K562 (cell line): ENCODE data around the gene PLEKHA8. TPM values are rescaled to one million over a fixed set of nuclear protein-coding genes. Genes with fewer than 3 reads are reported as not detected.

ENCODE experiments used
- ATAC-seq: fragments of 200-7000 bp; cut with Tn5 transposase; 3 replicates; pipeline ENCODE4 v1.9.1; 2020; ENCODE audit warnings: moderate library complexity
- BruUV-seq: library from RNA; stranded (reverse); fragments of 400-500 nt; replicated peaks from 2 replicates; lab custom pipeline; 2021; lab: Mats Ljungman, UMichigan
- CTCF ChIA-PET: fragments of 300-600 bp; formaldehyde crosslinking; extraction: SDS; loops from one replicate; lab custom pipeline; 2021; ENCODE audit warnings: low intra/inter-chr PET ratio; lab: Yijun Ruan, JAX
- POLR2A ChIA-PET: fragments of 300-600, 350-650 bp; sonication (Branson Sonifier 250); formaldehyde crosslinking; extraction: SDS; loops from one replicate; lab custom pipeline; 2021; ENCODE audit warnings: antibody characterized with exemption, inconsistent platforms; lab: Yijun Ruan, JAX
- DNase-seq, 4 experiments: peaks; one replicate each; pipeline versions ENCODE4 v3.0.0 to v3.0.0-alpha.2; 2011 to 2018; ENCODE audit warnings: low spot score in 3 of 4, mixed read lengths in 3 of 4; ENCODE audit errors: extremely low read depth in 1 of 4
- FAIRE-seq: peaks from 2 replicates; lab custom pipeline; 2011; peaks lifted over from hg19 to GRCh38; lab: Jason Lieb, UNC
- H2AFZ ChIP-seq: 2 replicates; pipeline ENCODE4 v1.6.0; 2011; ENCODE audit warnings: low read depth, low read length, control low read depth, inconsistent platforms
- H3K27ac ChIP-seq: fragments of 200-600 bp; 3 replicates; pipeline ENCODE4 v1.8.0; 2011; ENCODE audit warnings: low read depth, mild to moderate bottlenecking, control low read depth, inconsistent platforms, low read length, moderate library complexity, mixed read lengths; ENCODE audit errors: extremely low read depth
- H3K27me3 ChIP-seq, 2 experiments: fragments of 300-600 bp in 1 of 2; 2 replicates in 1 of 2; 3 replicates in 1 of 2; pipeline versions ENCODE4 v1.6.0 to v1.8.0; 2011; ENCODE audit warnings: inconsistent platforms in 2 of 2, low read length in 2 of 2, mild to moderate bottlenecking in 1 of 2, mixed read lengths in 1 of 2, moderate library complexity in 1 of 2; ENCODE audit not compliant: control insufficient read depth in 2 of 2, insufficient read depth in 2 of 2
- H3K36me3 ChIP-seq: fragments of 300-600 bp; 3 replicates; pipeline ENCODE4 v1.8.0; 2011; ENCODE audit warnings: mild to moderate bottlenecking, low read length, inconsistent platforms; ENCODE audit not compliant: control insufficient read depth, insufficient read depth
- H3K4me1 ChIP-seq, 2 experiments: fragments of 200-600 bp in 1 of 2; replicated peaks in 1 of 2; 2 replicates in 1 of 2; 3 replicates in 1 of 2; pipeline versions ENCODE4 v1.5.1 to v1.8.0; 2011; ENCODE audit warnings: inconsistent platforms in 2 of 2, low read length in 2 of 2, mild to moderate bottlenecking in 1 of 2, mixed read lengths in 1 of 2, moderate library complexity in 1 of 2; ENCODE audit not compliant: control insufficient read depth in 2 of 2, insufficient read depth in 2 of 2
- H3K4me2 ChIP-seq: 2 replicates; pipeline ENCODE4 v1.6.1; 2011; ENCODE audit warnings: low read length, control low read depth, inconsistent platforms, mixed read lengths; ENCODE audit not compliant: insufficient read depth
- H3K4me3 ChIP-seq: fragments of 200-600 bp; sonication (generic), shearing (Covaris generic); 2 replicates; pipeline ENCODE4 v1.5.1; 2016; ENCODE audit warnings: control low read depth, inconsistent platforms
- H3K79me2 ChIP-seq: fragments of 200-600 bp; 3 replicates; pipeline ENCODE4 v1.8.0; 2011; ENCODE audit warnings: low read length, inconsistent platforms; ENCODE audit not compliant: control insufficient read depth, insufficient read depth
- H3K9ac ChIP-seq, 2 experiments: 2 replicates each; pipeline versions ENCODE4 v1.6.0 to v1.6.1; 2011; ENCODE audit warnings: low read depth in 2 of 2, low read length in 2 of 2, control low read depth in 1 of 2, inconsistent platforms in 1 of 2, mild to moderate bottlenecking in 1 of 2, mixed read lengths in 1 of 2; ENCODE audit not compliant: insufficient read depth in 1 of 2
- H3K9me1 ChIP-seq: one replicate; pipeline ENCODE4 v1.6.0; 2011; ENCODE audit warnings: inconsistent platforms, mild to moderate bottlenecking, low read length, moderate library complexity; ENCODE audit not compliant: control insufficient read depth, insufficient read depth
- H3K9me3 ChIP-seq: replicated peaks from 2 replicates; pipeline ENCODE4 v1.5.1; 2011; ENCODE audit warnings: low read depth, low read length, inconsistent platforms; ENCODE audit not compliant: control insufficient read depth, insufficient read depth
- H4K20me1 ChIP-seq: replicated peaks from 2 replicates; pipeline ENCODE4 v1.6.1; 2011; ENCODE audit warnings: low read length, inconsistent platforms, mixed read lengths; ENCODE audit not compliant: control insufficient read depth, insufficient read depth
- COPS2 ChIP-seq: fragments of 450-650 bp; conservative IDR thresholded peaks from 2 replicates; pipeline ENCODE4 v1.6.1; 2016; ENCODE audit warnings: mild to moderate bottlenecking, moderate library complexity
- CXXC5 ChIP-seq: fragments of 250-450 bp; sonication (Bioruptor Pico); IDR thresholded peaks from 2 replicates; pipeline ENCODE4 v1.8.0; 2022; ENCODE audit warnings: inconsistent platforms, mild to moderate bottlenecking, moderate library complexity
- E4F1 ChIP-seq: fragments of 250-450 bp; sonication (Bioruptor Pico); IDR thresholded peaks from 2 replicates; pipeline ENCODE4 v1.5.0; 2021; ENCODE audit warnings: mild to moderate bottlenecking, borderline replicate concordance
- HNRNPUL1 ChIP-seq: fragments of 200-400 bp; formaldehyde crosslinking; IDR thresholded peaks from 2 replicates; pipeline ENCODE4 v1.6.1; 2017; ENCODE audit warnings: low read length
- JUNB ChIP-seq: fragments of 450-650 bp; formaldehyde crosslinking; conservative IDR thresholded peaks from 2 replicates; pipeline ENCODE4 v1.4.0; 2020; ENCODE audit warnings: mild to moderate bottlenecking
- RBM25 ChIP-seq: fragments of 200-400 bp; formaldehyde crosslinking; IDR thresholded peaks from 2 replicates; pipeline ENCODE4 v1.6.1; 2018; ENCODE audit warnings: low read length, low read depth, moderate library complexity; ENCODE audit not compliant: severe bottlenecking
- TRIM24 ChIP-seq, 2 experiments: fragments of 450-650 bp; IDR thresholded peaks; 2 replicates each; pipeline ENCODE4 v1.6.1; 2016
- UBTF ChIP-seq, 2 experiments: IDR thresholded peaks; 2 replicates each; pipeline ENCODE4 v1.6.1; 2012; ENCODE audit warnings: improper control_type of control experiment in 2 of 2, low read depth in 2 of 2, low read length in 2 of 2, borderline replicate concordance in 1 of 2
- WGBS: fragments of 100-300 bp; shearing (Covaris generic); methylation state at CpG from one replicate; pipeline ENCODE4 v1.1.6; 2016; ENCODE audit warnings: low coverage, mixed read lengths; ENCODE audit not compliant: insufficient coverage; ENCODE audit errors: missing lambda C conversion rate; 5-methylcytosine and 5-hydroxymethylcytosine counted together
- in situ Hi-C: fragments of 300-500 bp; cut with MboI; formaldehyde crosslinking; loops from 4 replicates; pipeline ENCODE4 v1.15.0; 2018; ENCODE audit warnings: inconsistent platforms, mixed read lengths
- intact Hi-C: fragments of 100-400 bp; cut with micrococcal nuclease; formaldehyde crosslinking; loops from 2 replicates; pipeline ENCODE4 v1.14.2; 2022
- polyA plus RNA-seq, 8 experiments: library from polyadenylated mRNA; depleted of rRNA in 4 of 8; stranded (reverse) in 5 of 8; unstranded in 3 of 8; fragments of >200 nt; fragmentation: Nextera tagmentation in 2 of 8; fragmentation: Illumina TruSeq in 1 of 8; extraction: Ambion mirVana in 2 of 8; extraction: Trizol in 1 of 8; gene quantifications; 2 replicates each; pipeline versions ENCODE4 v1.2.1 to v1.2.3, GENCODE V29; 2011 to 2014; ENCODE audit warnings: inconsistent platforms in 1 of 8, missing spikeins in 1 of 8
- total RNA-seq, 7 experiments: library from RNA; depleted of rRNA in 6 of 7; stranded (reverse); fragments of >200 nt in 6 of 7; fragmentation: Illumina TruSeq in 2 of 7; extraction: Trizol in 2 of 7; gene quantifications; 2 replicates each; pipeline versions ENCODE4 v1.2.1 to v1.2.3, GENCODE V29; 2011 to 2021; ENCODE audit warnings: low replicate concordance in 1 of 7

Gene PLEKHA8
- total and polyA plus RNA-seq, 9 of the 15 experiments (the other 6 are each of a cell fraction or from before 2014, with no cell fraction given), result 3.2 to 16.3 (median 11.8) TPM

GRCh38 chr7:30177965-30178364 lies 149.8 kb downstream of the PLEKHA8 start:
- Histone ChIP-seq H3K9ac (no peak overlapping the region), H4K20me1 (no peaks in the 10 kb centered on the region), H3K4me2 (no peak overlapping the region), H2AFZ (no peak overlapping the region), H3K36me3 (no peaks in the 10 kb centered on the region), H3K4me1 (peaks cover 0 to 6% of the 10 kb centered on the region in 2 experiments; a peak in 2 of 5 replicates), H3K27ac (no peak overlapping the region), H3K9me3 (no peaks in the 10 kb centered on the region), H3K79me2 (no peaks in the 10 kb centered on the region), H3K27me3 (peaks cover 0 to 27% of the 10 kb centered on the region in 2 experiments; a peak in 2 of 5 replicates), H3K9me1 (no peaks in the 10 kb centered on the region), H3K4me3 (no peak overlapping the region)
- WGBS, result 4% methylated on average over 3 of the region's 3 CpGs
- FAIRE-seq (no peak), DNase-seq (no peak), ATAC-seq (no peak)
- BruUV-seq, result no TSS peak
- TF ChIP-seq RBM25, result no peak
- no peak for TF ChIP-seq HNRNPUL1
- no peak for TF ChIP-seq E4F1 (CRISPR knock-in tag)
- no peak for TF ChIP-seq TRIM24 (IDR thresholded peaks at IDR 0.05)
- no peak for TF ChIP-seq COPS2
- TF ChIP-seq CXXC5, result no peak
- no peak for TF ChIP-seq JUNB (CRISPR knock-in tag)
- no peak for TF ChIP-seq UBTF (IDR thresholded peaks at IDR 0.05; ENCODE audit: borderline replicate concordance in 1 of 2, low read depth in 2 of 2, low read length in 2 of 2)
- ChIA-PET POLR2A (no interaction called here), CTCF (no interaction called here)
- intact Hi-C loops, result no loop called here
- in situ Hi-C loops, result no loop called here
